ENCODE data around the gene TNNI2.

TNNI2 gene

GRCh38 chr11:1888347-1888753 is 49.6 kb downstream of the TNNI2 start:
- no peak overlapping the region for H3K4me3 ChIP-seq (ENCODE audit: low read depth, low read length)
- TF ChIP-seq, protein P1, sequence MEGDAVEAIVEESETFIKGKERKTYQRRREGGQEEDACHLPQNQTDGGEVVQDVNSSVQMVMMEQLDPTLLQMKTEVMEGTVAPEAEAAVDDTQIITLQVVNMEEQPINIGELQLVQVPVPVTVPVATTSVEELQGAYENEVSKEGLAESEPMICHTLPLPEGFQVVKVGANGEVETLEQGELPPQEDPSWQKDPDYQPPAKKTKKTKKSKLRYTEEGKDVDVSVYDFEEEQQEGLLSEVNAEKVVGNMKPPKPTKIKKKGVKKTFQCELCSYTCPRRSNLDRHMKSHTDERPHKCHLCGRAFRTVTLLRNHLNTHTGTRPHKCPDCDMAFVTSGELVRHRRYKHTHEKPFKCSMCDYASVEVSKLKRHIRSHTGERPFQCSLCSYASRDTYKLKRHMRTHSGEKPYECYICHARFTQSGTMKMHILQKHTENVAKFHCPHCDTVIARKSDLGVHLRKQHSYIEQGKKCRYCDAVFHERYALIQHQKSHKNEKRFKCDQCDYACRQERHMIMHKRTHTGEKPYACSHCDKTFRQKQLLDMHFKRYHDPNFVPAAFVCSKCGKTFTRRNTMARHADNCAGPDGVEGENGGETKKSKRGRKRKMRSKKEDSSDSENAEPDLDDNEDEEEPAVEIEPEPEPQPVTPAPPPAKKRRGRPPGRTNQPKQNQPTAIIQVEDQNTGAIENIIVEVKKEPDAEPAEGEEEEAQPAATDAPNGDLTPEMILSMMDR (IDR thresholded peaks at IDR 0.05; ENCODE audit: low read depth, low read length): no peak

DNA sequence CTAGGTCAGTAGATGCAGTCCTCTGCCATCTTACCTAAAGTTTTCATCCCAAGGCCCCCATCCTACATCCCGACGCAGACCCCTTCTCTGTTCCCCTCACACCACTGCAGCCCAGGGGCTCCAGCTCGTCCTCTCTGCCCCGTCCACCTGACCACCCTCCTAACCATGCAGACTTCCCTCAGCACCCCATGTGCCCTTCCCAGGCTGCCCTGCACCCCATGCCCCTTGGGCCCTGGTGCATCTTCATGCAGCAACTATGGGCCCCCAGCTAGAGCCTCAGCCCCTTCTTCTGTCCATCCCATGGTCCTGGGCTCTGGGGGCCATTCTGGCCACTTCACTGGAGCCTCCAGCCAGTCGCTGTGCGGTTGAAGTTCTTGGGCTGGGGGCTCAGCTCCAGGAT is 50.0 kb downstream of the TNNI2 start:
- H3K4me3 ChIP-seq (ENCODE audit: low read depth, low read length): no peak overlapping the region
- TF ChIP-seq, protein P1 (IDR thresholded peaks at IDR 0.05; ENCODE audit: low read depth, low read length): no peak

- TF ChIP-seq, protein P1 (IDR thresholded peaks at IDR 0.05; ENCODE audit: low read depth, low read length): no peak
- no peak overlapping the region for H3K4me3 ChIP-seq (ENCODE audit: low read depth, low read length)
These were observed 50.6 kb downstream of the TNNI2 start for GRCh38 chr11:1889224-1889930.

GRCh38 chr11:1889941-1890855 is 51.4 kb downstream of the TNNI2 start:
- no peak overlapping the region for H3K4me3 ChIP-seq (ENCODE audit: low read depth, low read length)

More at GRCh38 chr11:1889941-1890855, 51.4 kb downstream of the TNNI2 start:
- TF ChIP-seq, protein P1 (IDR thresholded peaks at IDR 0.05; ENCODE audit: low read depth, low read length): no peak
